Mucosa of rectum (tissue), 2 donors: ENCODE measurements around the gene SSR1.
"Not testable (repeated sequence)": the region's sequence is repeated elsewhere in the genome, so short reads cannot be mapped to it uniquely, and the experiment has no call there.

Experiments used
- H3K27ac ChIP-seq, 2 donors: one replicate each; pipeline ENCODE4 v1.7.0; 2013; ENCODE audit warnings: inconsistent platforms in 2 of 2, low read depth in 2 of 2, low read length in 2 of 2
- H3K27me3 ChIP-seq, 2 donors: one replicate each; pipeline ENCODE4 v1.7.0; 2013; ENCODE audit warnings: low read length in 2 of 2; ENCODE audit not compliant: control insufficient read depth in 2 of 2, insufficient read depth in 2 of 2
- H3K36me3 ChIP-seq, 2 donors: one replicate each; pipeline ENCODE4 v1.7.0; 2013; ENCODE audit warnings: low read length in 2 of 2; ENCODE audit not compliant: control insufficient read depth in 2 of 2, insufficient read depth in 2 of 2
- H3K4me1 ChIP-seq, 2 donors: one replicate each; pipeline ENCODE4 v1.7.0; 2013; ENCODE audit warnings: low read length in 2 of 2, mild to moderate bottlenecking in 1 of 2; ENCODE audit not compliant: control insufficient read depth in 2 of 2, insufficient read depth in 2 of 2
- H3K4me3 ChIP-seq, 2 donors: one replicate each; pipeline ENCODE4 v1.7.0; 2013; ENCODE audit warnings: low read length in 2 of 2
- H3K9ac ChIP-seq, 2 donors: one replicate each; pipeline ENCODE4 v1.7.0; 2013; ENCODE audit warnings: low read length in 2 of 2, low read depth in 1 of 2, mild to moderate bottlenecking in 1 of 2
- H3K9me3 ChIP-seq, 2 donors: one replicate each; pipeline ENCODE4 v1.7.0; 2013; ENCODE audit warnings: low read length in 2 of 2; ENCODE audit not compliant: control insufficient read depth in 2 of 2
- donor health status: healthy.
- donor health status: Normal muscosa, but diverticular disease.

SSR1 gene

DNA sequence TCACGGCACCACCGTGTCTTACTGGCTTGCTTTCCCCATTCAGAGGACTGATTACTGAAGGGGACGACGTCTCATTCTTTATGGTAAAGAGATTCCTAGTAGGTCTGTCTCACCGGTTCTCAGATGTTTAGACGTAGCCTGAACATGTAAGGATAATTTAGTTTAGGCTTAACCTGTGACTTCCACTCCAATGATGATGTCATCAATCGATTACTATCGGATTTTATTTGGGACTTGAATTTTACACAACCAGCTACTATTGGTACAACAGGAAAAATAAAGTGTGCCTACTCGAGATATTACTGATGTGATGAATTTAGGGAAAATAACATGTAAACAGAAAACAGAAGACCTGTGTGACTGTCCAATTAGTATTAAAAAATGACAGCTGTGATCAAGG, 4.5 kb upstream of the SSR1 start:
- Histone ChIP-seq H3K4me1 (peaks cover 0 to 7% of the 10 kb centered on the region in 2 donors), H3K27ac (no peak overlapping the region), H3K4me3 (no peak overlapping the region), H3K9me3 (no peaks in the 10 kb centered on the region), H3K27me3 (no peaks in the 10 kb centered on the region), H3K9ac (no peak overlapping the region), H3K36me3 (no peaks in the 10 kb centered on the region)

- Histone ChIP-seq H3K27ac (no peak overlapping the region), H3K9me3 (no peaks in the 10 kb centered on the region), H3K4me1 (peaks cover 3 to 10% of the 10 kb centered on the region in 2 donors), H3K4me3 (no peak overlapping the region), H3K27me3 (no peaks in the 10 kb centered on the region), H3K9ac (no peak overlapping the region), H3K36me3 (no peaks in the 10 kb centered on the region)
Observed at GRCh38 chr6:7316658-7317533, 3.9 kb upstream of the SSR1 start.

- no peak overlapping the region for H3K4me3 ChIP-seq
- no peaks in the 10 kb centered on the region for H3K36me3 ChIP-seq
- H3K9me3 ChIP-seq = no peaks in the 10 kb centered on the region
- no peaks in the 10 kb centered on the region for H3K27me3 ChIP-seq
- H3K27ac ChIP-seq = no peak overlapping the region
- peaks cover 6 to 12% of the 10 kb centered on the region in 2 donors for H3K4me1 ChIP-seq
- H3K9ac ChIP-seq = no peak overlapping the region
Observed at GRCh38 chr6:7315948-7316365, 3.0 kb upstream of the SSR1 start.

- not testable (repeated sequence) for H3K36me3 ChIP-seq, H3K4me3 ChIP-seq
Observed at GRCh38 chr6:7315087-7315947, 2.3 kb upstream of the SSR1 start.

GRCh38 chr6:7314414-7314813, 1.4 kb upstream of the SSR1 start:
- Histone ChIP-seq H3K9me3 (no peaks in the 10 kb centered on the region), H3K4me1 (peaks cover 6 to 12% of the 10 kb centered on the region in 2 donors), H3K27me3 (no peaks in the 10 kb centered on the region), H3K27ac (no peak overlapping the region), H3K9ac (no peak overlapping the region), H3K36me3 (peaks cover 1 to 2% of the 10 kb centered on the region in 2 donors), H3K4me3 (no peak overlapping the region)

More at GRCh38 chr6:7315087-7315947, 2.3 kb upstream of the SSR1 start:
- not testable (repeated sequence) for H3K9ac ChIP-seq, H3K27me3 ChIP-seq, H3K9me3 ChIP-seq, H3K27ac ChIP-seq
- peaks cover 6 to 12% of the 10 kb centered on the region in 2 donors for H3K4me1 ChIP-seq

DNA sequence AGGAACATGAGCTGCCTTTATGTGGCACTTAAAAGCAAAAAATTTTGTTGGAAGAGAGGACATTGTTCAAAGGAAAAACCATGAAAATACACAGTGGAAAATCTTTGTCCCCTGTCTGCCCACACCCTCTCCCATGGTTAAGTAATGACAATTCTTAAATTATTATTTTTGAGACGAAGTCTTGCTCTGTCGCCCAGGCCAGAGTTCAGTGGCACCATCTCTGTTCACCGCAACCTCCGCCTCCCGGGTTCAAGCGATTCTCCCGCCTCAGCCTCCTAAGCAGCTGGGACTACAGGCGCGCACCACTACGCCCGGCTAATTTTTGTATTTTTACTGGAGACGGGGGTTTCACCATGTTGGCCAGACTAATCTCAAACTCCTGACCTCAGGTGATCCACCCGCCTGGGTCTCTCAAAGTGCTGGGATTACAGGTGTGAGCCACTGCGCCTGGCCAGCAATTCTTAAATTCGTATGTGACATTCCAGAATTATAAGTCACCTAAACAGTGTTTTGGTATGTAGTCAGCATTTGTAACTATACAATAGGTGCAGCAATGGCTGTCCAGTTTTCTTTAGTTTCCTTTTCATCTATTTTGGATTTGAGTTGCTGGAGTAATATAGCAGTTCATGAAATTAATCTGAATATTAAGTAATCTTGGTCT, 636 bp upstream of the SSR1 start:
- Histone ChIP-seq H3K27ac (peak overlapping the region; percentile 88 to 95), H3K4me1 (peaks cover 6 to 12% of the 10 kb centered on the region in 2 donors), H3K9ac (peak overlapping the region; percentile 60 to 70), H3K27me3 (no peaks in the 10 kb centered on the region), H3K9me3 (no peaks in the 10 kb centered on the region), H3K36me3 (peaks cover 7 to 9% of the 10 kb centered on the region in 2 donors), H3K4me3 (peak overlapping the region; percentile 95 to 99)

- peak overlapping the region; percentile 88 to 95 for H3K27ac ChIP-seq
- H3K4me1 ChIP-seq = peaks cover 6 to 12% of the 10 kb centered on the region in 2 donors
- peak overlapping the region; percentile 89 to 92 for H3K9ac ChIP-seq
- H3K4me3 ChIP-seq = peak overlapping the region; percentile 95 to 99
- H3K27me3 ChIP-seq = no peaks in the 10 kb centered on the region
- no peaks in the 10 kb centered on the region for H3K9me3 ChIP-seq
- H3K36me3 ChIP-seq = peaks cover 14 to 20% of the 10 kb centered on the region in 2 donors
Observed at GRCh38 chr6:7311917-7312615, 933 bp downstream of the SSR1 start.

- Histone ChIP-seq H3K27me3 (no peaks in the 10 kb centered on the region), H3K36me3 (peaks cover 17 to 23% of the 10 kb centered on the region in 2 donors), H3K4me3 (no peak overlapping the region), H3K9me3 (no peaks in the 10 kb centered on the region), H3K27ac (no peak overlapping the region), H3K9ac (no peak overlapping the region), H3K4me1 (peaks cover 6 to 12% of the 10 kb centered on the region in 2 donors)
Observed at GRCh38 chr6:7311176-7311575, 1.8 kb downstream of the SSR1 start.

DNA sequence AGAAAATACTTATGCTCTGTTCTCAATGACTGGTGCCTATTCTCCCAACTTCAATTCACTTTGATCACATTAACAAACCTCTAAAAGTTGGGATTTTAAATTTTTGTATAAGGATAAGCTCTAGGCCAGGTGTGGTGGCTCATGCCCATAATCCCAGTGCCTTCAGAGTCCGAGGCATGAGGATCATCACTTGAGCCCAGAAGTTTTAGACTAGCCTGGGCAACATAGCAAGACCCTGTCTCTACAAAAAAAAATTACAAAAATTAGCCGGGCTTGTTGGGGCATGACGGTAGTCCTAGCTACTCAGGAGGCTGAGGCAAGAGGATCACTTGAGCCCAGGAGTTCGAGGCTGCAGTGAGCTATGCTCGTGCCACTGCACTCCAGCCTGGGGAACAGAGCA, 3.9 kb downstream of the SSR1 start:
- H3K9ac ChIP-seq = no peak overlapping the region
- peaks cover 6 to 12% of the 10 kb centered on the region in 2 donors for H3K4me1 ChIP-seq
- peaks cover 34 to 40% of the 10 kb centered on the region in 2 donors for H3K36me3 ChIP-seq
- H3K4me3 ChIP-seq = no peak overlapping the region
- no peaks in the 10 kb centered on the region for H3K27me3 ChIP-seq
- H3K9me3 ChIP-seq = no peaks in the 10 kb centered on the region
- H3K27ac ChIP-seq = no peak overlapping the region
